Nephron (organoid): Measurements from ENCODE around the gene ABCD2.

ENCODE experiments used
- H3K27ac Mint-ChIP-seq, 3 experiments: 2 replicates each; pipeline ENCODE4 v1.8.0; 2020; ENCODE audit warnings: mixed read lengths in 3 of 3, mild to moderate bottlenecking in 2 of 3, moderate library complexity in 1 of 3
- H3K27me3 Mint-ChIP-seq: 2 replicates; pipeline ENCODE4 v1.8.0; 2021; ENCODE audit warnings: low read depth, mild to moderate bottlenecking, moderate library complexity, mixed read lengths
- H3K36me3 Mint-ChIP-seq: 2 replicates; pipeline ENCODE4 v1.8.0; 2020; ENCODE audit warnings: low read depth, mixed read lengths
- H3K4me1 Mint-ChIP-seq: 2 replicates; pipeline ENCODE4 v1.8.0; 2020; ENCODE audit warnings: mixed read lengths
- H3K4me3 Mint-ChIP-seq, 3 experiments: 2 replicates each; pipeline ENCODE4 v1.8.0; 2020; ENCODE audit warnings: mild to moderate bottlenecking in 3 of 3, mixed read lengths in 3 of 3, moderate library complexity in 2 of 3
- H3K9me3 Mint-ChIP-seq: 2 replicates; pipeline ENCODE4 v1.8.0; 2020; ENCODE audit warnings: mixed read lengths
- TF ChIP-seq, protein P1 (sequence below), 3 experiments: fragments of 200-600 bp; sonication (generic); IDR thresholded peaks; one replicate each; pipeline ENCODE4 v1.5.0; 2021; ENCODE audit warnings: antibody characterized with exemption in 3 of 3; ENCODE audit not compliant: unreplicated experiment in 3 of 3

The ABCD2 gene

DNA sequence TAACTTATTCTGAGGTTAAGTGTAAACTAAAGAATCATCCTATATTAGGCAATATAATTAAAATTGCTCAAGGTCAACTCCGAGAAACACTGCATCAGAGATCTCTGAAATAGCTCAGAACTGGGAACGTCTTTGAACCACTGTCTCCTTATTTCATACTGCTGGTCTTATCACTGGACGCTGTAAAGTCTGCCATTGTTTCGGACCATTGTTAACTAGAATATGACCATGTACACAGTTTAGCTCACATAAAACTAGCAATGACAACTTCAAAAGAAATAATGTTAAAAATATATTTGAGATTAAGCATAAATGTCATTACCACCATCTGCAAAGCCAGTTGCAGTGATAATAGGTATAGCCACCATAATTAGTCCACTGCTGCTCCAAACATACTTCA, 2.9 kb downstream of the ABCD2 start:
- H3K9me3 Mint-ChIP-seq = no peaks in the 10 kb centered on the region
- no peaks in the 10 kb centered on the region for H3K27me3 Mint-ChIP-seq
- TF ChIP-seq, protein P1, sequence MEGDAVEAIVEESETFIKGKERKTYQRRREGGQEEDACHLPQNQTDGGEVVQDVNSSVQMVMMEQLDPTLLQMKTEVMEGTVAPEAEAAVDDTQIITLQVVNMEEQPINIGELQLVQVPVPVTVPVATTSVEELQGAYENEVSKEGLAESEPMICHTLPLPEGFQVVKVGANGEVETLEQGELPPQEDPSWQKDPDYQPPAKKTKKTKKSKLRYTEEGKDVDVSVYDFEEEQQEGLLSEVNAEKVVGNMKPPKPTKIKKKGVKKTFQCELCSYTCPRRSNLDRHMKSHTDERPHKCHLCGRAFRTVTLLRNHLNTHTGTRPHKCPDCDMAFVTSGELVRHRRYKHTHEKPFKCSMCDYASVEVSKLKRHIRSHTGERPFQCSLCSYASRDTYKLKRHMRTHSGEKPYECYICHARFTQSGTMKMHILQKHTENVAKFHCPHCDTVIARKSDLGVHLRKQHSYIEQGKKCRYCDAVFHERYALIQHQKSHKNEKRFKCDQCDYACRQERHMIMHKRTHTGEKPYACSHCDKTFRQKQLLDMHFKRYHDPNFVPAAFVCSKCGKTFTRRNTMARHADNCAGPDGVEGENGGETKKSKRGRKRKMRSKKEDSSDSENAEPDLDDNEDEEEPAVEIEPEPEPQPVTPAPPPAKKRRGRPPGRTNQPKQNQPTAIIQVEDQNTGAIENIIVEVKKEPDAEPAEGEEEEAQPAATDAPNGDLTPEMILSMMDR (IDR thresholded peaks at IDR 0.05; ENCODE audit: unreplicated experiment in 3 of 3) = no peak
- H3K27ac Mint-ChIP-seq = no peak overlapping the region
- no peaks in the 10 kb centered on the region for H3K36me3 Mint-ChIP-seq
- no peak overlapping the region for H3K4me3 Mint-ChIP-seq
- H3K4me1 Mint-ChIP-seq = no peaks in the 10 kb centered on the region

DNA sequence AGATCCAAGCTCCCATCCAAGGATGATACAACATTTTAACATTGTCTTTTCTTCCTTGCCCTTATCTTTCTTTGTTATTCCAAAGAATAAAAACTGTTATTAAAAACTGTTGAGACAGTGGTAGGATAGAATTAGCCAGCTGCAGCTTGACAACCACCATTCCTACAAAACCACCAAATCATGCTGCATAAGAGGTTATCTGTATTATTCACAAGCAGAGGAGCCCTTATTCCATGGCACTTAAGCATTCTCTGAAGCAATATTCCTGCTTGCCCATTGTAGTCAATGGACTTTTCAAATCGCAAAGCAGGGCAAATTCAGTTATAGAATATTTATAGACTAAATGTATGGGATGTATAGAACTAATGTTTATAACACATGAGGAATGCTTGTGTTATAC, 3.4 kb downstream of the ABCD2 start:
- no peak overlapping the region for H3K27ac Mint-ChIP-seq
- no peaks in the 10 kb centered on the region for H3K36me3 Mint-ChIP-seq
- H3K27me3 Mint-ChIP-seq = no peaks in the 10 kb centered on the region
- TF ChIP-seq, protein P1 (IDR thresholded peaks at IDR 0.05; ENCODE audit: unreplicated experiment in 3 of 3) = no peak
- H3K4me3 Mint-ChIP-seq = no peak overlapping the region
- H3K9me3 Mint-ChIP-seq = no peaks in the 10 kb centered on the region
- no peaks in the 10 kb centered on the region for H3K4me1 Mint-ChIP-seq

DNA sequence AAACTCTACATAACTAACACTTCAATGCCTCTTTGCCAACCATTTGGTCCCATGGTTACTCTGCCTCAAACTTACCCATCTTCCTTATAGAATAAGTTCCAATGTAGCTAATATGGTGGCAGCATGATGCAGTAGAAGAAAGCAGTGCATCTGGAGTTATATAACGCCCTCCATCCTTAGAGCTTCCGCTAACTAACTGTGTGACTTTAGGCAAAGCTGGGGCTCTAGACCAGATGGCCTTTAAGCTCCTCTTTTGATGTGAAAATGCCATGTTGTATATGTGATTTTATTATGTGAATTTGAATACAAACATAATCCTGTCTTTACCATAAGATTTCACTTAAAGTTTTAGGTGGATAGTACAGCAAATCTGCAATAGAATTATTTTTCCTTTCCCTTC, 6.1 kb downstream of the ABCD2 start:
- TF ChIP-seq, protein P1 (IDR thresholded peaks at IDR 0.05; ENCODE audit: unreplicated experiment in 3 of 3) = no peak
- Mint-ChIP-seq H3K4me1 (no peaks in the 10 kb centered on the region), H3K9me3 (no peaks in the 10 kb centered on the region), H3K4me3 (no peak overlapping the region), H3K36me3 (no peaks in the 10 kb centered on the region), H3K27me3 (no peaks in the 10 kb centered on the region), H3K27ac (no peak overlapping the region)

DNA sequence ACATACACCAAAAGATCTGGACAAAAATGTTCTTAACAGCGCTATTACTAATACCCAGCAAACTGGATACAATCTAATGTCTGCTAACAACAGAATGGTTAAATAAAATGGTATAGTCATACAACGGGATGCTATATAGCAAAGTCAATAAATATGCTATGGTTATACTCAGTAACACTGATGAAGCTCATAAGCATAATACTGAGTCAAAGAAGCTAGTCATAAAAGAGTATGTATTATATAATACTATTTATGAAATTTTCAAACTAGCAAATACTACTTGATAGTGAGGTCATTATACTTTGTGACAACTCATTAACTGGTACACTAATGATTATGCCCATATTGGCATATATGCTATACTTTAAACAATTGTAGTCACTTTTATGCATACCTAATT, 7.4 kb downstream of the ABCD2 start:
- Mint-ChIP-seq H3K4me3 (no peak overlapping the region), H3K27ac (no peak overlapping the region), H3K9me3 (no peaks in the 10 kb centered on the region), H3K27me3 (no peaks in the 10 kb centered on the region), H3K36me3 (no peaks in the 10 kb centered on the region), H3K4me1 (no peaks in the 10 kb centered on the region)
- TF ChIP-seq, protein P1 (IDR thresholded peaks at IDR 0.05; ENCODE audit: unreplicated experiment in 3 of 3) = no peak

DNA sequence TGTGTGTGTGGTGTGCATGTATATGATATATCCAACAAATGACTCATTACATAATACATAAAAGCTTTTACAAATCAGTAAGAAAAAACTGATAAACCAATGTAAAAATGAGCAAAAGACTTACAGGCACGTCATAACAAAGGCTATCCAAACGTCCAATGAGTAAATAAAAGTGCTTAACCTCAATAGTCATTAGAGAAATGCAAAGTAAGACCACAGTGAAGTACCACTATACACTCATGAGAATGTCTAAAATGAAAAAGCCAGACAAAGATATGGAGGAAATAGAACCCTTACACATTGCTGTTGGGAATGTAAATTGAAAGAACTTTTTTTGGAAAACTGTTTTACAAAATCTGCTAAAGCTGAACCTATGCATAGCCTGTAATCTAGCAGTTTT, 7.8 kb downstream of the ABCD2 start:
- H3K9me3 Mint-ChIP-seq = no peaks in the 10 kb centered on the region
- H3K27ac Mint-ChIP-seq = no peak overlapping the region
- no peaks in the 10 kb centered on the region for H3K27me3 Mint-ChIP-seq
- H3K36me3 Mint-ChIP-seq = no peaks in the 10 kb centered on the region
- no peak overlapping the region for H3K4me3 Mint-ChIP-seq
- H3K4me1 Mint-ChIP-seq = no peaks in the 10 kb centered on the region
- TF ChIP-seq, protein P1 (IDR thresholded peaks at IDR 0.05; ENCODE audit: unreplicated experiment in 3 of 3) = no peak

DNA sequence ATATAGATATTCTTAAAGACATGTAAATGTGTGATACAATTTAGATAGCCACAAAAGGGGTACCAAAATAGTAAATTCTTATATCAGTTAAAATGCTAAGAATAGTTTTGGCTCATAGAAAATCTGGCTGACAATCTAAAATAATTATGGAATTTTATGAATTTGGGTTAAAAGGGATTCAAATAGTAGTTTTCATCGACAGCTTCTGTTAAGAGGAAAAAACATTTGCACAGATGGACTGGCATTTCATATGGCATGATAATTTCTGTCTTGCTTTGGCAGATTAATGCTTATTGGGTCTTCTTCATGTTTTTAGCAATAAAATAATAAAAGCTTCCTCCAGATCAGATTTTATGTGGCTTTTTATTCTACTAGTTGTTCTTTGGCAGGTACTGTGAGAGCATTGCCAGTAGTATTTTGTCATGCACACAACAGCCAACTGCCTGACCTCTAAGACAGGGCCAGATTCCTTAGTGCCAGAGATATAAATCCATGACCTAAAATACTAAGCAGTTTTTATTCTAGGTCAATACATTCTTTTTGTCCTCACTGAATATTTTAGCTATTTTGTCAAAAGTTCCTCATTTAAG, 9.1 kb downstream of the ABCD2 start:
- no peak overlapping the region for H3K4me3 Mint-ChIP-seq
- H3K4me1 Mint-ChIP-seq = no peaks in the 10 kb centered on the region
- H3K36me3 Mint-ChIP-seq = no peaks in the 10 kb centered on the region
- H3K27ac Mint-ChIP-seq = no peak overlapping the region
- no peaks in the 10 kb centered on the region for H3K9me3 Mint-ChIP-seq
- no peaks in the 10 kb centered on the region for H3K27me3 Mint-ChIP-seq
- TF ChIP-seq, protein P1 (IDR thresholded peaks at IDR 0.05; ENCODE audit: unreplicated experiment in 3 of 3) = no peak
